HG02759 (cell line): ENCODE results near the gene TARBP2.
A peak's percentile ranks its signal among the peaks of the same experiment; 100 is the strongest.
"Not testable (repeated sequence)": the region's sequence is repeated elsewhere in the genome, so short reads cannot be mapped to it uniquely, and the experiment has no call there.

Experiments
- ATAC-seq: cut with Tn5 transposase; IDR thresholded peaks from one replicate; pipeline ENCODE4 v1.9.1; 2021; ENCODE audit warnings: mild to moderate bottlenecking, moderate library complexity; ENCODE audit not compliant: unreplicated experiment

Gene TARBP2

DNA sequence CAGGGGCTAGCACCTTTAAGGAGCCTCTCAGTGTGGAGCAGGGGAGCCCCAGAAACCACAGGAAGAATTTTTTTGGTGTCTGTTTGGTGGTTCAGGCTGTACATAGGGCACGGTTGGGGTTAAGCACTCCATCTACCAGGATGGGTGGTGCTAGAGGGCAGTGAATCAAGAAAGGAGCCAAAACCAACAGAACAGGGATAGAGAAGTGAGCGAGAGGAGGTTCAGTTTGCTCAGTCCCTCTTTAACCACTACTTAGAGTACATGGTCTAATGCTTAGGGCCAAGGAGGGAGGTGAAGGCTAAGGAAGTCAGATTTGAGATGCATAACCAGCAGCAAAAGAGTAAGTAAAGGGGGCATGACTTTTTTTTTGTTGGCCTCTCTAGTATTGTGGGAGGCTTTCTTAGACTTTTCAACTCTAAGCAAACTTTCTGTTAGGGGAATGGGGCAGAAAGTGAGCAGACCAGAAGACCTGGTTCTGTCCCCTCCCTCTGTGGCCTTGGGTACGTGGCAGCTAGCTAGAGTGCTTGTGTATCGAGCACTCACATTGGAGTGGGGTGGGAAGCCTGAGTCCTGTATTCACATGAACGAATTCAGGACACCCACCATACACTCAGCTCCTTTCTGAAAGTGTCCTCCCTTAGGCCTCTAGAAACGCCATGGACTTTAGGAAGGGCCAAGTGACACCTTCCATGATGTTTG, 12.8 kb downstream of the TARBP2 start:
- no peak for ATAC-seq

- no peak for ATAC-seq
Observed at GRCh38 chr12:53514628-53515290, 13.7 kb downstream of the TARBP2 start.

GRCh38 chr12:53515291-53515680, 14.2 kb downstream of the TARBP2 start:
- ATAC-seq, result no peak

DNA sequence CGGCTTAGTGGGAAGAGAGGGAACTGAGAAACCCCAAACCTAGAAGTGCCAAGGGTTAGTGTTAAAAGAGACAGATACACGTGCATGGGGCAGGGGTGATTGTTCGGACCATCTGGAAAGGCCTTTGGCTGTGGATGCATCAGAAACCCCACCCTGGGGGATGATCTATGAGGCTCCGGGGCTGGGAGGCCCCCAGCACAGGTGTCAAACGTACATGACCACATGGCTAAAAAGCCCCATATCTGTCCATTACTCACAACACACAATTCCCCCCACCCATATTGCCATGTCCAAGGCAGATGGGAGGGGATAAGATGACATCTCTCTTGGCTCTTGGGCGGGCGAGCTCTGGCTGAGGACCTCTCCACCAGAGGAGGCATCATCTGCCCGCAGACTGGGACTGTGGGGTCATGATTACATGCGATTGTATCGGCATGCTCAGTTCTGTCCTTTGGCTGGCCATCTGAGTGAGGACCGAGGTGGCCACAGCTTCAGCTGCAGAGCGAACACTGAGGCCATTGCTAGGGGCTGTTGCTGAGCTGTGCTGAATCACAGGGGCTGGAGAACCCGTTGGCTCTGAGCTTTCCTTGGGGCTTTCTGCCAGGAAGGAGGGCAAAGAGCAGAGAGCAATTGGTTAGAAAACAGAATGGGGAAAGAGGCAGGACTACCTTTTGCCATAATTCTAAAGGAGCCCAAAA, 15.8 kb downstream of the TARBP2 start:
- no peak for ATAC-seq

DNA sequence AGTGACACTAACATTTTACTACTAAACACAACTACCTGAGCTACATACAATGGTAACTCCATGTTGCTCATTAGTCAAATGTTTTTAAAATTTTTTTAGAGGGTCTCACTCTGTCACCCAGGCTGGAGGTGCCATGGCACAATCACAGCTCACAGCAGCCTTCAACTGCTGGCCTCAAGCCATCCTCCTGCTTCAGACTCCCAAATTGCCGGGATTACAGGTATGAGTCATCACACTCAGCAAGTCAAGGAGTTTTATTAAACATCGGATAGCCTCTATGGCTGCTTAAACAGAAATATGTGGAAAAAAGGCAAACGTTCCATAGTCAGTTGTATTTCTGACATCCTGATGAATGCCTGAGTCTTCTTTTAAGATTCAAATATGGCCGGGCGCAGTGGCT, 17.3 kb downstream of the TARBP2 start:
- no peak for ATAC-seq

- no peak for ATAC-seq
Observed at GRCh38 chr12:53523131-53523530, 22.0 kb downstream of the TARBP2 start.

DNA sequence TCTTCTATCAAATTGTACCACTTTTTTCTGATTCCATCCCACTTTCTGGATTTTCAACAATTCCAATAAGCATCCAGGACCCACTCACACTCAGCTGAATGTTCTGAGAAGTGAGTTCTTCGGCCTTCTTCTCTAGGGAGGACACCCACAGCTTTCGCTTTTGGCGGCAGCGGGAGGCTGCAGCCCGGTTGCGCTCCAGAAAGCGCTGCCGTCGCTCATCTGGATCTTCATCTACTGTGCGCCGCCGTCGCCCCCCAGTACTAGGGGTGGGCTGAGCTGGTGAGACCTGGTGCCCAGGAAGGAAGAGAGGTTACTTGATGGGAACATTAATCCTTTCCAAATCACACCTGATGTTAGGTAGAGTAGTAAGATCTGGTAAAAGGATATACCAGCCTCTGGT, 23.4 kb downstream of the TARBP2 start:
- no peak for ATAC-seq

DNA sequence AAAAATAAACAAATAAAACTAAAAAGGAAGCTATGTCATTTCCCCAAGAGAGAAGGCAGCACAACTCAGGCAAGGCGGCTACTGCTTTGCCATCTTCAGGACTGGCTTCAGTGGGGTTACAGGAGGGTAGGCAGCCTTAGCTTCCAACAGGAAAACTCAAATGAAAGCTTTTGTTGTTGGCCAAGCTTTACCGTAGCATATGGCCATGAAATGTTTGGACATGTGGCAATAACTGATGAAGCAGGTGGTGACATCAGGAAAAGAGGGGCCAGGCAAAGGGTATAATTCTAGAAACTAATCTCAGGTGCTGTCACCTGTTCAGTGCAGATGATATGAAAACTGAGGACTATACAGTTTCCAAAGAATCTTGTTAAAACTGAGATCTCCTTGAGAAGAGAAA, 29.0 kb downstream of the TARBP2 start:
- ATAC-seq, result no peak

DNA sequence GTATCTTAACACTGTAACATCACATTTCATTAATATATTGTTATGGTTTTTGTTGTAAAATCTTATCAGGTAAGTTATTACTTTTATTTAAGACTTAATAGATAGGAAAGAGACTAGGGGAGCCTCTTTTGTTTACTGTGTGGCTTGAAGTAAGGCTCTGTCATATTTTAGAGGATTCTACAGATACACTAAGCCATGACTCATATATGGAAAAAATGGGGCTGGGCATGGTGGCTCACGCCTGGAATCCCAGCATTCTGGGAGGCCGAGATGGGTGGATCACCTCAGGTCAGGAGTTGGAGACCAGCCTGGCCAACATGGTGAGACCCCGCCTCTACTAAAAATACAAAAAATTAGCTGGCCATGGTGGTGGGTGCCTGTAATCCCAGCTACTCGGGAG, 29.8 kb downstream of the TARBP2 start:
- no peak for ATAC-seq

- ATAC-seq, result no peak
Observed at GRCh38 chr12:53532021-53532420, 30.9 kb downstream of the TARBP2 start.

- ATAC-seq, result no peak
Observed at GRCh38 chr12:53532524-53533445, 31.7 kb downstream of the TARBP2 start.

- ATAC-seq, result no peak
Observed at GRCh38 chr12:53533471-53533870, 32.4 kb downstream of the TARBP2 start.

GRCh38 chr12:53536962-53537361, 35.9 kb downstream of the TARBP2 start:
- ATAC-seq, result no peak

DNA sequence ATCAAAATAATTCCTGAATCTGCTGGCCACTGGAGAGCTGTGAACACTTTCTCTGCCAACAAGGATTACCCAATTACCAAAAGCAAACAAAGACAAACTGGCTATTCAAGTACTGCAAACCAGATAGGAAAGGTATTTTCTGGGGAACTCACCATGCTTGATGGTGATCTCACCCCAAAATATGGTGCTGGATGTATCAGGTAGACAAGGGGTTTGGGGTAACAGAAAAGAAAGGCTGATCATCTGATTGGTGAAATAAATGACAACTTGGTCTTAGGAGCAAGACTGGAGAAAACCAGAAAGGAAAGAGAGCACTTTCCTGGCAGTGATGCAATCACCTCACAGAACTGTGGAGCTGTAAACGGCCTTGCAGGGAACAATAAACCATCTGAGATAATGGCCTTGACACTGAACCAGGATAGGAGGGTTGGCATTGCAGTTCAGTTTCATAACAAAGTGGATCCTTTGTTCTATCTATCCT, 37.2 kb downstream of the TARBP2 start:
- no peak for ATAC-seq

DNA sequence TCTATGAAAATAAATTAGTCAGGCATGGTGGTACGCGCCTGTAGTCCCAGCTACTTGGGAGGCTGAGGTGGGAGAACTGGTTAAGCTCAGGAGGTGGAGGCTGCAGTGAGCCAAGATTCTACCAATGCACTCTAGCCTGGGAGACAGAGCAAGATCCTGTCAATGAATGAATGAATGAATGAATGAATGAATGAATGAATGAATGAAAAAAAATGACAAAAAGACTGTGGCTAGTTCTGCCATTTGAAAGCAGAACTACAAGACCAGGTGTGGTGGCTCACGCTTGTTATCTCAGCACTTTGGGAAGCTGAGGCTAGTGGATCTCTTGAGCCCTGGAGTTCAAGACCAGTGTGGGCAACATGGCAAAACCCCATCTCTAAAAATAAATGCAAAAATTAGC, 38.4 kb downstream of the TARBP2 start:
- ATAC-seq, result no peak

DNA sequence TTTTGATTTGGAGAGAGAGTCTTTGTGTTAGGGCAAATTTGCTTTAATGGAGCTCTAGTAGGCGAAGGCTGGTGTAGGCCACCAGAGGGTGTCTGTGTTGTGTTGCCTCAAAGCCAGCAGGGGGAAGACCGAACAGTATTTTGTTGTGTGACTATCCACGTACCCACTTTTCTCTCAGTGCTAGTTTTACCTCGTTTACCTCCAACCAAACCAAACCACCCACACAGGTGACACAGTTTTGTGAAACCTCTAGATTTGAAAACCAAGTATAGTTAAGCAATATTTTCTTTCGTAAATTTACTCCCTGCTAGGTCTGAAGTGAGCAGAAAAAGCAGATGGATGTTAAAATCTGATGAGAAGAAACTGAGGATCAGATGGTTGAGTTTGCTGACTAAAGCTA, 42.5 kb downstream of the TARBP2 start:
- peak; percentile 71 for ATAC-seq

DNA sequence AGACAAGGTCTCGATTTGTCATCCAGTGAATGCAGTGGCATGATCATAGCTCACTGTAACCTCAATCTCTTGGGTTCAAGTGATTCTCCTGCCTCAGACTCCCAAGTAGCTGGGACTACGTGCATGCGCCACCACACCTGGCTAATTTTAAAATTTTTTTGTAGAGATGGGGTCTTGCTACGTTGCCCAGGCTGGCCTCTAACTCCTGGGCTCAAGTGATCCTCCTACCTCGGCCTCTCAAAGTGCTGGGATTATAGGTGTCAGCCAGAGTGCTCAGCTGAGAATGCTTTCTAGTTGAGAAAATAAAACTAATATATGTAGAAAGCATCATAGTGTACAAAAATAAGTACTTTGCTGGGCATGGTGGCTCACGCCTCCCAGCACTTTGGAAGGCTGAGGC, 47.3 kb downstream of the TARBP2 start:
- not testable (repeated sequence) for ATAC-seq

DNA sequence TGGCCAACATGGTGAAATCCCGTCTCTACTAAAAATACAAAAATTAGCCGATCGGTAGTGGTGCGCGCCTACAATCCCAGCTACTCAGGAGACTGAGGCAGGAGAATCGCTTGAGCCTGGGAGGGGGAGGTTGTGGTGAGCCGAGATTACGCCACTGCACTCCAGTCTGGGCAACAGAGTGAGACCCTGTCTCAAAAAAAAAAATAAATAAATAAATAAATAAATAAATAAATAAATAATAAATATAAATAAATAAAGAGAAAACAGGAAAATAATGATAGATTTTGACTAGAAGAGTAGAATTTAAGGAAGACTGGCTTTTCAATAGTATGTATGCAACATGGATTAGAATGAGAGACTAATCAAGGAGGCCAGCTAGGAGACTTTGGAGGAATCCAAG, 49.0 kb downstream of the TARBP2 start:
- ATAC-seq, result not testable (repeated sequence)

GRCh38 chr12:53550595-53550994, 49.5 kb downstream of the TARBP2 start:
- no peak for ATAC-seq

DNA sequence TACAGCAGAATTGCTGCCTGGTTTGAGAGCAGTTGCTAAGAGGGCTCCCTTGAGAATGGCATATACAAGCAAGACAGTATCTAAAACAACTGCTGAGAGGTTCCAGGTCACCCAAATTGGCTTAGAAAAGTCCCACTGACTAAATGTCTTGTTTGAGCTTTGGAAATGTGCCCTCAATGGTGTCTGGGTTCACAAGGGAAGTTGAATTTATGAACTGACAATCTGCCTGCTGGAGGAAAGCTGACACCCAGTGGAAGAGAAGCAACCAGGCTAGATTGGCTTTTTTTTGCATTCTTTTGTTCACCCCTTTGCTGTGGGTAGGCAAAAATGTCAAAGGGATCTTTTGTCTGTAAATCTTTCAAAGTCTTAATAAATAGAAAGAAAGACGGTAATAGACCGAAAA, 50.8 kb downstream of the TARBP2 start:
- no peak for ATAC-seq
